Measurements from ENCODE around the gene PIAS2. TPM values are rescaled to one million over a fixed set of nuclear protein-coding genes. Genes with fewer than 3 reads are reported as not detected.
"Not testable (repeated sequence)": the region's sequence is repeated elsewhere in the genome, so short reads cannot be mapped to it uniquely, and the experiment has no call there.

PIAS2 gene, protein sequence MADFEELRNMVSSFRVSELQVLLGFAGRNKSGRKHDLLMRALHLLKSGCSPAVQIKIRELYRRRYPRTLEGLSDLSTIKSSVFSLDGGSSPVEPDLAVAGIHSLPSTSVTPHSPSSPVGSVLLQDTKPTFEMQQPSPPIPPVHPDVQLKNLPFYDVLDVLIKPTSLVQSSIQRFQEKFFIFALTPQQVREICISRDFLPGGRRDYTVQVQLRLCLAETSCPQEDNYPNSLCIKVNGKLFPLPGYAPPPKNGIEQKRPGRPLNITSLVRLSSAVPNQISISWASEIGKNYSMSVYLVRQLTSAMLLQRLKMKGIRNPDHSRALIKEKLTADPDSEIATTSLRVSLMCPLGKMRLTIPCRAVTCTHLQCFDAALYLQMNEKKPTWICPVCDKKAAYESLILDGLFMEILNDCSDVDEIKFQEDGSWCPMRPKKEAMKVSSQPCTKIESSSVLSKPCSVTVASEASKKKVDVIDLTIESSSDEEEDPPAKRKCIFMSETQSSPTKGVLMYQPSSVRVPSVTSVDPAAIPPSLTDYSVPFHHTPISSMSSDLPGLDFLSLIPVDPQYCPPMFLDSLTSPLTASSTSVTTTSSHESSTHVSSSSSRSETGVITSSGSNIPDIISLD
- 10 to 100 TPM; 29.8 to 40.6 (median 36.1) TPM for total RNA-seq
- polyA plus RNA-seq = 10 to 100 TPM; 16.3 to 20.8 TPM
- 37.6 reads per million, percentile 65 among the genes with 10 or more reads in this experiment for total RNA-seq

DNA sequence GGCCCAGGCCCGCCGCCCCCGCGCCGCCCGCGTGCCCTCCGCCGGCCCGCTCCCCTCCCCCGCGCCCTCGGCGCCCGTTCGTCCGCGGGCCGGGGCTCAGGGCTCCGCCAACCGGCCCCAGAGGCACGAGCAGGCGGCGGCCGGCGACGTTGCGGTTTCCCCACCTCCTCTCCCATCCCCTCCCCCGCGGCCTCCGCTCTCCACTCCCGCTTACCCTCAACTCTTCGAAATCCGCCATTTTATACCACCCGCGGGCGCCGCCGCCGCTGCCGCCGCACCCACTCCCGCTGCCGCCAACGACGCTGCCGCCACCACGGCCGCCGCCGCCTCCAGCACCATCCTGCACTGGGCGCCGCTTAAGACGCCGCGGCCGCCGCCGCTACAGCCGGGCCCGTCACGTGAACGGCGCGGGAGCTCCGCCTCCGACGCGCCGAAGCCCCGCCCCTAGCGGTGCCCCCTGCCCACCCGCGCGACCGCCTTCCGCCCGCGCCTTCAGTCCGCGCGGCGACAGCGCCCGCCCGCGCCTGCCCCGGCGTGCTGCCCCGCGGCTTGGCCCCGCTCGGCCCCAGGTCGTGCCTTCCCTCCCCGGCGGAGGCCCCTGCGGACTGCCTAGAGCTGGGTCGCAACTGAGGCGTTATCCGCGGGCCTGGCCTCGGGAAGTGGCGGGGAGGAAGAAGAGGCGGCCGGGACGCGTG lies at the start of gene PIAS2, which contains the start of gene KATNAL2:
TSS of gene PIAS2 (minus strand) at position 400 of the 695 bp plus-strand sequence. CDS start at position 238, 162 bp downstream.
TSS of gene KATNAL2 (plus strand) at position 495 of the 695 bp plus-strand sequence. CDS start 29,271 bp downstream, outside the sequence.
- H3K4me3 ChIP-seq (ENCODE audit: low read length) = peak within 1 kb of the TSS; percentile 59
- peaks cover 0 to under 1% (median 0%) of the 10 kb centered on the region in 5 donors for H3K36me3 Mint-ChIP-seq
- no peaks in the 10 kb centered on the region for H3K36me3 ChIP-seq (ENCODE audit: control insufficient read depth in 2 of 3, insufficient read depth in 3 of 3, low read length in 3 of 3)
- ATAC-seq (peak; percentile 91), DNase-seq (peak; percentile 65 to 83 (median 70))
- H3K9me3 ChIP-seq (ENCODE audit: control insufficient read depth in 2 of 3, low read length in 3 of 3) = no peaks in the 10 kb centered on the region
- ChIA-PET POLR2A (interaction anchor here (0.9 to 1.3 kb wide), 5 partner anchors 13 to 233 kb away, joined by 3 to 4 read pairs (median 3); partner anchors contain the start of gene HDHD2), CTCF (interaction anchor here (0.6 to 1.2 kb wide), 3 partner anchors 259 to 1063 kb away, joined by 3 to 5 read pairs (median 4); a partner anchor contains a TSS)
- H3K27me3 Mint-ChIP-seq = peaks cover 0 to 7% (median 0%) of the 10 kb centered on the region in 5 donors
- peak within 1 kb of the TSS; percentile 90 to 97 (median 93) for H3K4me3 Mint-ChIP-seq
- peak within 1 kb of the TSS; percentile 82 to 94 (median 87) for H3K27ac Mint-ChIP-seq
- peaks cover 12 to 26% of the 10 kb centered on the region in 2 donors for H3K4me1 ChIP-seq (ENCODE audit: control insufficient read depth in 2 of 2, insufficient read depth in 2 of 2, low read length in 2 of 2)
- H3K27me3 ChIP-seq (ENCODE audit: control insufficient read depth in 2 of 2, insufficient read depth in 2 of 2, low read length in 2 of 2) = no peaks in the 10 kb centered on the region
- H3K4me1 Mint-ChIP-seq = peaks cover 36 to 56% (median 52%) of the 10 kb centered on the region in 7 donors
- H3K9me3 Mint-ChIP-seq = no peaks in the 10 kb centered on the region
- peak within 1 kb of the TSS; percentile 75 for H3K27ac ChIP-seq (ENCODE audit: low read depth, low read length)
- intact Hi-C loops (cut with micrococcal nuclease) = loop anchor here (1.0 to 10.0 kb wide), 12 partner anchors 30 to 1014 kb away; partner anchors contain the start of genes IER3IP1 (in 2 of the 2), HAUS1 (in 1 of the 2), HDHD2 (in 1 of the 2) and SMAD2 (in 1 of the 2)

DNA sequence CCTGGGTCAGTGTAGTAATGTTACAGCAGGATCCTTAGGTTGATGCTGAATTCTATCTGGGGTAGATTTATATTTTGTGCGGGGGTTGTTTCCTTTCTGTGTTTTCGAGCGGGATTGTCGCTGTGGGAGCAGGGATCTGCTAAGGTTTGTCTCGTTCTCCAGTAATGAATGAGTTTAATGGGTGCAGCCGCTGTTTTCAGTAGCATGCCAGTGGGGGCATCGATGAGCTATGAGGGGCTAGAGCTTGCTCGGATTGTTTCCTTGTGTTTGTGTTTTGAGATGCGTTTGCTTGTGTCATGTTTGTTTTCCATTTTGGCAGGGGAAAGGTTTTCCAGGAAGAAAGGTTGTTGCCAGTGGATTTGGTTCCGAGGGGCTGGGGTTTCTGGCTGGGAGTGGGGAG lies 49.0 kb upstream of the PIAS2 start:
- H3K4me1 ChIP-seq (ENCODE audit: control insufficient read depth in 2 of 2, insufficient read depth in 2 of 2, low read length in 2 of 2); H3K4me3 Mint-ChIP-seq; H3K36me3 Mint-ChIP-seq; POLR2A ChIA-PET; CTCF ChIA-PET; ATAC-seq; intact Hi-C loops (cut with micrococcal nuclease); H3K4me3 ChIP-seq (ENCODE audit: low read length); H3K27ac Mint-ChIP-seq; DNase-seq; H3K27ac ChIP-seq (ENCODE audit: low read depth, low read length); H3K27me3 Mint-ChIP-seq; H3K4me1 Mint-ChIP-seq; H3K9me3 ChIP-seq (ENCODE audit: control insufficient read depth in 2 of 3, low read length in 3 of 3); H3K27me3 ChIP-seq (ENCODE audit: control insufficient read depth in 2 of 2, insufficient read depth in 2 of 2, low read length in 2 of 2); H3K36me3 ChIP-seq (ENCODE audit: control insufficient read depth in 2 of 3, insufficient read depth in 3 of 3, low read length in 3 of 3): not testable (repeated sequence)
- peaks cover 0 to 19% (median 2%) of the 10 kb centered on the region in 11 donors for H3K9me3 Mint-ChIP-seq

DNA sequence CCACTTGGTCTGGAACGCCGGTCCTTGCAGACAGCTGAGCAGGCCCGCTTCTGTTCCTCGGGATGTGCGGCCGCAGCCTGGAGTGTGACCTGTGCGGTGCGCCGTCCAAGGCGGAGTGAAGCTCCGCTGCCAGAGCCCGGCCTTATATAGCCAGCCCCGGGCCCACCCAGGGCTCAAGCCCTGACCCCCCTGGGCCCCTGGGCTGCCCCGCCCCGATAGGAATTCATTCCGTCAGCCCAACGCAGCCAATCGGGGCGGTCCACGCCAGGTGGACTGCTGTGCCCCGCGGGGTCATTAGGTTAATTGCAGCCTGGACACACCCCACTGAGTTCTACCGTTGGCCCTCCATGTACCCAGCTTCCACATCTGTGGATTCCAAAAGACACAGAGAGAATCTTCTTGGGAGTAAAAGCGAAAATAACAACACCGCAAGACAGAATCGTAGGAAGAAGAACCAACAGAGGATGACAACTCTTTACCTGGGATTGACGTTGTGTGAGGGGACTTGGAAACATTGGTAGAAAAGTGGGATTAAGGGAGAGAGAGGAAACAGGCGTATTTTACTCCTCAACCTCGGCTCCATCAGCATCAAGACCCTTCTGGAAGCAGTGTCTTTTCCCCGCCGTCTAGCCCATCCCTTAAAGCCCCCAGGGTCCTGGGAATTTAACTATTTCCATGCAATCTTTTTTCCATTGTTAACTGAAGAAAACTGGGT lies 47.4 kb upstream of the PIAS2 start:
- H3K4me1 ChIP-seq (ENCODE audit: control insufficient read depth in 2 of 2, insufficient read depth in 2 of 2, low read length in 2 of 2); H3K27me3 Mint-ChIP-seq; H3K36me3 ChIP-seq (ENCODE audit: control insufficient read depth in 2 of 3, insufficient read depth in 3 of 3, low read length in 3 of 3); POLR2A ChIA-PET; H3K36me3 Mint-ChIP-seq; H3K27me3 ChIP-seq (ENCODE audit: control insufficient read depth in 2 of 2, insufficient read depth in 2 of 2, low read length in 2 of 2); H3K4me1 Mint-ChIP-seq; CTCF ChIA-PET; H3K27ac ChIP-seq (ENCODE audit: low read depth, low read length); intact Hi-C loops (cut with micrococcal nuclease); H3K4me3 ChIP-seq (ENCODE audit: low read length); H3K9me3 ChIP-seq (ENCODE audit: control insufficient read depth in 2 of 3, low read length in 3 of 3); H3K4me3 Mint-ChIP-seq; H3K27ac Mint-ChIP-seq: not testable (repeated sequence)
- ATAC-seq (peak; percentile 35), DNase-seq (peak in 1 of 9 donors; percentile 10)
- peaks cover 0 to 19% (median 7%) of the 10 kb centered on the region in 11 donors for H3K9me3 Mint-ChIP-seq

DNA sequence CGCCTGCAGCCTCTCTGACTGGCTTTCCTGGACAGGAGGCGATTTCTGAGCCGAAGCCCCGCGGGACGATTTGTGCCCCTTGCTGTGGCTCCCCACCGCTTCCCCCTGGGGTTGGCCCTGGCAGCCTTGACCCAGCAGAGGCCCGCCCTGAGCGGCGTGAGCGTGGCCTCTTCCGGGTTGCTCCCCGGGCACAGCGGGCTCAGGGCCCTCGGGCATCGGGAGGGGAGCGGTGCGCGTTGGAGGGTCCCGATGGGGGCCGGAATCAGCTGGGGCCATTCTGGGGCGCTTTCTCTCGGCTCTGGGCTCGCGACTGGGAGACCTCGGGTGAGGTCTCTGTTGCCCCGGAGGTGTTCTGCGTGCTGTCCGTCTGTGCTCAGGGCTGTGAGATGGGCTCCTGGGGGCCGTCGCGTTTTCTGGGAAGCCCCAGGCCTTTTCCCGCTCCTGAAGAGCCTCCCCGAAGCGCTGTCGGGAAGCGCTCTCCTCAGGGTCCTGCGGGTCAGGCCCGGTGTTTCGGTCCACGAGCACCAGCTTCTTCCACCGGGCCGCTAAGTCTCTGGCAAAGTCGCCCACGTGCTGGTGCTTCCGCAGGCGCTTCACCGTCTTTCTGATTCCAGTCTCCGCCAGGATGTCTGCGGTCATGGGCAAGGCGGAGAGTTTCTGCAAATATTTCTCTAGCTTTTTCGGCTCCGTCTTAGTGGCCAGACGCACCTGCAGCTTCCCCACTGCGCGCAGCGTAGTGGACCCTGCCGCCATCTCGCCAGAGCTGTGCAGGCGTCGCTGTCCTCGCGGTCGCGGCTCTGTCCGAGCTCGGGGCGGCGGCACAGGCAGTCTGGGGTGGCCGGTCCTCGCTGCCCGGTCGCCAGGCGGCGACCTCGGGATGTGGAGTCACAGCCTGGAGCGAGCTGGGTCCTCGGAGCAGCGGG lies 46.6 kb upstream of the PIAS2 start:
- H3K27me3 ChIP-seq (ENCODE audit: control insufficient read depth in 2 of 2, insufficient read depth in 2 of 2, low read length in 2 of 2); H3K4me1 ChIP-seq (ENCODE audit: control insufficient read depth in 2 of 2, insufficient read depth in 2 of 2, low read length in 2 of 2); H3K4me3 ChIP-seq (ENCODE audit: low read length); DNase-seq; H3K27ac Mint-ChIP-seq; CTCF ChIA-PET; H3K4me3 Mint-ChIP-seq; H3K4me1 Mint-ChIP-seq; H3K36me3 Mint-ChIP-seq; H3K27me3 Mint-ChIP-seq; POLR2A ChIA-PET; H3K27ac ChIP-seq (ENCODE audit: low read depth, low read length); H3K9me3 ChIP-seq (ENCODE audit: control insufficient read depth in 2 of 3, low read length in 3 of 3); intact Hi-C loops (cut with micrococcal nuclease); H3K36me3 ChIP-seq (ENCODE audit: control insufficient read depth in 2 of 3, insufficient read depth in 3 of 3, low read length in 3 of 3): not testable (repeated sequence)
- ATAC-seq = peak; percentile 33
- peaks cover 0 to 19% (median 7%) of the 10 kb centered on the region in 11 donors for H3K9me3 Mint-ChIP-seq

DNA sequence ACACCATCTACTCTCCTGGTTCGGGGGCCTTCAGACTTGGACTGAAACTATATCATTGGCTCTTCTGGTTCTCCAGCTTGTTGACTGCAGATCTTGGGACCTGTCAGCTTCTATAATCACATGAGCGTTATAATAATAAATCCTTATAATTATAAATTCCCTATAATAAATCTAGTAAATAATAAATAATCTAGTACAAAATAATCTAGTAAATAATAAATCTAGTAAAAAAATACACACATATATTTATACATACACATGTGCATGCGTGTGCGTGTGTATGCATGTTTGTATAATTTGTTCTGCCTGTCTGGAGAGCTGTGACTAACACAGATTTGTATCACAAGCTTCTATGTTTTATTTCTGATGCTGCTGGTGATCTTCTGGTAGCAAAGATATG lies 40.9 kb upstream of the PIAS2 start:
- Histone ChIP-seq H3K4me1 (ENCODE audit: control insufficient read depth in 2 of 2, insufficient read depth in 2 of 2, low read length in 2 of 2) (no peaks in the 10 kb centered on the region), H3K27me3 (ENCODE audit: control insufficient read depth in 2 of 2, insufficient read depth in 2 of 2, low read length in 2 of 2) (no peaks in the 10 kb centered on the region), H3K36me3 (ENCODE audit: control insufficient read depth in 2 of 3, insufficient read depth in 3 of 3, low read length in 3 of 3) (no peaks in the 10 kb centered on the region), H3K9me3 (ENCODE audit: control insufficient read depth in 2 of 3, low read length in 3 of 3) (no peaks in the 10 kb centered on the region), H3K27ac (ENCODE audit: low read depth, low read length) (no peak overlapping the region), H3K4me3 (ENCODE audit: low read length) (no peak overlapping the region)
- intact Hi-C loops (cut with micrococcal nuclease) = no loop called here
- Mint-ChIP-seq H3K4me1 (peaks cover 0 to under 1% (median 0%) of the 10 kb centered on the region in 7 donors), H3K4me3 (no peak overlapping the region), H3K9me3 (peaks cover 0 to 9% (median 2%) of the 10 kb centered on the region in 11 donors), H3K27ac (no peak overlapping the region), H3K36me3 (peaks cover 0 to under 1% (median 0%) of the 10 kb centered on the region in 5 donors), H3K27me3 (peaks cover 0 to 8% (median 0%) of the 10 kb centered on the region in 5 donors)
- DNase-seq (no peak), ATAC-seq (no peak)
- POLR2A ChIA-PET = no interaction called here
- CTCF ChIA-PET = no interaction called here
